Liver (tissue), 9 donors: Measurements from ENCODE around the gene CYCS. TPM values are rescaled to one million over a fixed set of nuclear protein-coding genes. Genes with fewer than 3 reads are reported as not detected.
A peak's percentile ranks its signal among the peaks of the same experiment; 100 is the strongest.

Experiments used
- DNase-seq: peaks from one replicate; pipeline ENCODE4 v3.0.0-alpha.2; 2017; ENCODE audit warnings: low spot score
- H3K27ac ChIP-seq, 2 donors: one replicate each; pipeline ENCODE4 v1.7.0; 2013; ENCODE audit warnings: inconsistent platforms in 2 of 2, low read length in 2 of 2, control low read depth in 1 of 2, low read depth in 1 of 2, mild to moderate bottlenecking in 1 of 2
- H3K27me3 ChIP-seq, 4 donors: one replicate each; pipeline versions ENCODE4 v1.6.1 to v1.7.0; 2013; ENCODE audit warnings: low read length in 3 of 4, inconsistent platforms in 1 of 4, mild to moderate bottlenecking in 1 of 4, moderate library complexity in 1 of 4; ENCODE audit not compliant: control insufficient read depth in 4 of 4, insufficient read depth in 4 of 4
- H3K36me3 ChIP-seq, 4 donors: one replicate each; pipeline versions ENCODE4 v1.6.1 to v1.7.0; 2013; ENCODE audit warnings: low read length in 3 of 4, mild to moderate bottlenecking in 3 of 4, low read depth in 1 of 4, moderate library complexity in 1 of 4; ENCODE audit not compliant: control insufficient read depth in 4 of 4, insufficient read depth in 3 of 4
- H3K4me1 ChIP-seq, 4 donors: one replicate each; pipeline versions ENCODE4 v1.6.1 to v1.7.0; 2013; ENCODE audit warnings: low read length in 3 of 4, mild to moderate bottlenecking in 3 of 4, moderate library complexity in 1 of 4; ENCODE audit not compliant: control insufficient read depth in 4 of 4, insufficient read depth in 4 of 4
- H3K4me3 ChIP-seq, 3 donors: one replicate each; pipeline versions ENCODE4 v1.6.1 to v1.7.0; 2013; ENCODE audit warnings: low read length in 3 of 3, control low read depth in 1 of 3, low read depth in 1 of 3, mild to moderate bottlenecking in 1 of 3
- H3K9ac ChIP-seq, 2 donors: one replicate each; pipeline ENCODE4 v1.7.0; 2013; ENCODE audit warnings: low read length in 2 of 2, mild to moderate bottlenecking in 2 of 2, moderate library complexity in 2 of 2, control low read depth in 1 of 2, low read depth in 1 of 2
- H3K9me3 ChIP-seq, 4 donors: one replicate each; pipeline versions ENCODE4 v1.6.1 to v1.7.0; 2013; ENCODE audit warnings: low read length in 3 of 4; ENCODE audit not compliant: control insufficient read depth in 4 of 4
- ATF3 ChIP-seq: IDR thresholded peaks from 2 replicates; pipeline ENCODE4 v1.6.1; 2016; ENCODE audit warnings: antibody characterized with exemption
- CTCF ChIP-seq: fragments of 150-350 bp; IDR thresholded peaks from 2 replicates; pipeline ENCODE4 v1.5.1; 2017; ENCODE audit warnings: improper control_type of control experiment, low read depth, low read length; ENCODE audit not compliant: missing input control
- EGR1 ChIP-seq, 2 donors: IDR thresholded peaks; 2 replicates each; pipeline ENCODE4 v1.6.1; 2016 to 2018; ENCODE audit warnings: antibody characterized with exemption in 2 of 2, low read depth in 2 of 2
- FOXA1 ChIP-seq: IDR thresholded peaks from 2 replicates; pipeline ENCODE4 v1.6.1; 2016; ENCODE audit warnings: antibody characterized with exemption
- FOXA2 ChIP-seq: IDR thresholded peaks from 2 replicates; pipeline ENCODE4 v1.6.1; 2016; ENCODE audit warnings: antibody characterized with exemption
- GABPA ChIP-seq, 2 donors: IDR thresholded peaks in 1 of 2; conservative IDR thresholded peaks in 1 of 2; 2 replicates each; pipeline ENCODE4 v1.6.1; 2016; ENCODE audit warnings: antibody characterized with exemption in 2 of 2, mild to moderate bottlenecking in 1 of 2, moderate library complexity in 1 of 2
- HNF4A ChIP-seq, 2 donors: conservative IDR thresholded peaks; 2 replicates each; pipeline ENCODE4 v1.6.1; 2016; ENCODE audit warnings: antibody characterized with exemption in 2 of 2, mild to moderate bottlenecking in 2 of 2
- HNF4G ChIP-seq: IDR thresholded peaks from 2 replicates; pipeline ENCODE4 v1.6.1; 2016; ENCODE audit warnings: antibody characterized with exemption
- JUND ChIP-seq, 2 donors: IDR thresholded peaks; 2 replicates each; pipeline ENCODE4 v1.6.1; 2016; ENCODE audit warnings: antibody characterized with exemption in 2 of 2
- MAX ChIP-seq: IDR thresholded peaks from 2 replicates; pipeline ENCODE4 v1.6.1; 2016; ENCODE audit warnings: antibody characterized with exemption
- NR2F2 ChIP-seq: IDR thresholded peaks from 2 replicates; pipeline ENCODE4 v1.6.1; 2016; ENCODE audit warnings: antibody characterized with exemption
- RAD21 ChIP-seq, 2 donors: IDR thresholded peaks; 2 replicates each; pipeline ENCODE4 v1.6.1; 2016; ENCODE audit warnings: antibody characterized with exemption in 2 of 2, mild to moderate bottlenecking in 2 of 2
- REST ChIP-seq: IDR thresholded peaks from 2 replicates; pipeline ENCODE4 v1.6.1; 2016; ENCODE audit warnings: antibody characterized with exemption, mild to moderate bottlenecking
- RXRA ChIP-seq, 2 donors: IDR thresholded peaks; 2 replicates each; pipeline ENCODE4 v1.6.1; 2017 to 2018; ENCODE audit warnings: antibody characterized with exemption in 2 of 2, mild to moderate bottlenecking in 1 of 2
- SP1 ChIP-seq: IDR thresholded peaks from 2 replicates; pipeline ENCODE4 v1.6.1; 2018; ENCODE audit warnings: antibody characterized with exemption, mild to moderate bottlenecking
- TAF1 ChIP-seq: conservative IDR thresholded peaks from 2 replicates; pipeline ENCODE4 v1.6.1; 2016; ENCODE audit warnings: antibody characterized with exemption, mild to moderate bottlenecking
- YY1 ChIP-seq: IDR thresholded peaks from 2 replicates; pipeline ENCODE4 v1.6.1; 2016; ENCODE audit warnings: antibody characterized with exemption, mild to moderate bottlenecking
- ZBTB33 ChIP-seq: IDR thresholded peaks from 2 replicates; pipeline ENCODE4 v1.6.1; 2016; ENCODE audit warnings: antibody characterized with exemption
- WGBS: extraction: QIAGEN DNeasy Blood & Tissue Kit; methylation state at CpG from one replicate; pipeline ENCODE4 v1.1.7; 2013; 5-methylcytosine and 5-hydroxymethylcytosine counted together
- polyA plus RNA-seq, 2 donors: library from polyadenylated mRNA; stranded (reverse) in 1 of 2; unstranded in 1 of 2; fragments of 200-250 nt in 1 of 2; fragments of >200 nt in 1 of 2; fragmentation: Nextera tagmentation in 1 of 2; extraction: Ambion mirVana in 1 of 2; gene quantifications; one replicate each; pipeline versions ENCODE4 v1.2.1 to v1.2.3, GENCODE V29; 2013 to 2015
- total RNA-seq, 2 donors: library from RNA; depleted of rRNA; stranded (reverse); fragments of >200 nt; gene quantifications; one replicate each; pipeline ENCODE4 v1.2.3, GENCODE V29; 2014
- donor health status: healthy.
- donor health status: healthy.
- donor health status: healthy.
- donor health status: healthy.
- donor health status: healthy.

CYCS gene
- total RNA-seq (10 to 100 TPM; 23.1 to 24.3 TPM), polyA plus RNA-seq (10 to 100 TPM; 60.6 to 74.3 TPM)

GRCh38 chr7:25125137-25125946, at the start of gene CYCS:
Gene CYCS, minus strand, starts transcription at chr7:25125260. Its CDS starts 1,141 bp downstream, at chr7:25124119.
- WGBS: 1% methylated on average over 67 of the region's 67 CpGs
- H3K4me1 ChIP-seq: peaks cover 0 to 9% (median 0%) of the 10 kb centered on the region in 4 donors
- TF ChIP-seq CTCF: no peak
- peak; percentile 92 for TF ChIP-seq REST
- TF ChIP-seq GABPA (IDR thresholded peaks at IDR 0.05 in 1 of 2, conservative IDR thresholded peaks at IDR 0.05 in 1 of 2): peak in 1 of 2 donors; percentile 42
- peak; percentile 69 for TF ChIP-seq FOXA1
- TF ChIP-seq MAX: peak; percentile 95
- no peak for TF ChIP-seq EGR1 (IDR thresholded peaks at IDR 0.05; ENCODE audit: low read depth in 2 of 2)
- peak; percentile 53 to 77 for TF ChIP-seq HNF4A (conservative IDR thresholded peaks at IDR 0.05)
- peak; percentile 97 for TF ChIP-seq TAF1
- peak; percentile 57 for TF ChIP-seq FOXA2
- peak; percentile 92 for TF ChIP-seq ATF3
- TF ChIP-seq YY1: peak; percentile 90
- TF ChIP-seq HNF4G: no peak
- TF ChIP-seq SP1: peak; percentile 81
- TF ChIP-seq JUND (IDR thresholded peaks at IDR 0.05): peak; percentile 97
- TF ChIP-seq RXRA (IDR thresholded peaks at IDR 0.05): peak; percentile 55 to 72
- TF ChIP-seq NR2F2: no peak
- TF ChIP-seq RAD21 (IDR thresholded peaks at IDR 0.05): no peak
- peak; percentile 95 for TF ChIP-seq ZBTB33
- no peaks in the 10 kb centered on the region for H3K27me3 ChIP-seq
- H3K36me3 ChIP-seq: peaks cover 5 to 21% (median 13%) of the 10 kb centered on the region in 4 donors
- H3K4me3 ChIP-seq: peak within 1 kb of the TSS; percentile 73 to 99 (median 85)
- H3K9me3 ChIP-seq: no peaks in the 10 kb centered on the region
- peak within 1 kb of the TSS; percentile 89 to 94 for H3K27ac ChIP-seq
- H3K9ac ChIP-seq: peak within 1 kb of the TSS; percentile 92 to 99
- peak; percentile 99 for DNase-seq
